A673 (cell line): ENCODE measurements around the gene AGPAT2.

ENCODE experiments used
- EZH2 ChIP-seq: fragments of 200-600 bp; sonication (generic); IDR thresholded peaks from 2 replicates; pipeline ENCODE4 v1.6.1; 2017; ENCODE audit warnings: borderline replicate concordance, low read depth, mild to moderate bottlenecking, mixed read lengths, antibody characterized with exemption, low read length; ENCODE audit not compliant: poor library complexity, severe bottlenecking
- TF ChIP-seq, protein P1 (sequence below): fragments of 300-800, 200-600 bp; sonication (generic); conservative IDR thresholded peaks from 2 replicates; pipeline ENCODE4 v1.5.1; 2017; ENCODE audit warnings: low read depth, mild to moderate bottlenecking, antibody characterized with exemption, low read length, moderate library complexity, mixed read lengths

DNA sequence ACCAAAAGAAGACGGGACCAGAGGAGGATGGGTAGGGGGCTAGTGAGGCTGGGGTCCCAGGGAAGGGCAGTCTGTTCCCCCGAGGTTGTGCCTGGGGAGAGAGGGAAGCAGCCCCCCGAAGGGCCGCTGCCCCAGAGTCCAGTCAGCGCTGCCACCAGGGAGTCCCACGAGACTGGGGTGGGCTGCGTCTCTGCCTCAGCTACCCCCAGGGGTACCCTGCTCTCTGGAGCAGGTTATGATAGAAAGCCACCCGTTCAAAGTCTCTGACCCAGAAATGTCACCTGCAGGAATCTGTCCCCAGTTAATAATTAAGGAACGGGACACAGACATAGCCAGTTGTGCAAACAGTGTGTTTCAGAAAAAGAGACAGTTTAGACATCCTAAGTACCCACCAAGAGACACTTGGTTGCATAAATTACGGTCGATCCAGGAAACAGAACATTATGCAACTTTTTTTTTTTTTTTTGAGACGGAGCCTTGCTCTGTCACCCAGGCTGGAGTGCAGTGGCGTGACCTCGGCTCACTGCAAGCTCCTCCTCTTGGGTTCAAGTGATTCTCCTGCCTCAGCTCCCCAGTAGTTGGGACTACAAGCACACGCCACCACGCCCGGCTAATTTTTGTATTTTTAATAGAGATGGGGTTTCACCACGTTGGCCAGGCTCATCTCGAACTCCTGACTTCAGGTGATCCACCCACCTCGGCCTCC is 10.7 kb upstream of the AGPAT2 start:
- no peak for TF ChIP-seq EZH2
- TF ChIP-seq, protein P1, sequence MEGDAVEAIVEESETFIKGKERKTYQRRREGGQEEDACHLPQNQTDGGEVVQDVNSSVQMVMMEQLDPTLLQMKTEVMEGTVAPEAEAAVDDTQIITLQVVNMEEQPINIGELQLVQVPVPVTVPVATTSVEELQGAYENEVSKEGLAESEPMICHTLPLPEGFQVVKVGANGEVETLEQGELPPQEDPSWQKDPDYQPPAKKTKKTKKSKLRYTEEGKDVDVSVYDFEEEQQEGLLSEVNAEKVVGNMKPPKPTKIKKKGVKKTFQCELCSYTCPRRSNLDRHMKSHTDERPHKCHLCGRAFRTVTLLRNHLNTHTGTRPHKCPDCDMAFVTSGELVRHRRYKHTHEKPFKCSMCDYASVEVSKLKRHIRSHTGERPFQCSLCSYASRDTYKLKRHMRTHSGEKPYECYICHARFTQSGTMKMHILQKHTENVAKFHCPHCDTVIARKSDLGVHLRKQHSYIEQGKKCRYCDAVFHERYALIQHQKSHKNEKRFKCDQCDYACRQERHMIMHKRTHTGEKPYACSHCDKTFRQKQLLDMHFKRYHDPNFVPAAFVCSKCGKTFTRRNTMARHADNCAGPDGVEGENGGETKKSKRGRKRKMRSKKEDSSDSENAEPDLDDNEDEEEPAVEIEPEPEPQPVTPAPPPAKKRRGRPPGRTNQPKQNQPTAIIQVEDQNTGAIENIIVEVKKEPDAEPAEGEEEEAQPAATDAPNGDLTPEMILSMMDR: no peak
